ENCODE measurements around the gene DTX3L. TPM values are rescaled to one million over a fixed set of nuclear protein-coding genes. Genes with fewer than 3 reads are reported as not detected.
A peak's percentile ranks its signal among the peaks of the same experiment; 100 is the strongest.

DTX3L gene
- total RNA-seq, 1 experiment from 2014 or later: 11.1 TPM

DNA sequence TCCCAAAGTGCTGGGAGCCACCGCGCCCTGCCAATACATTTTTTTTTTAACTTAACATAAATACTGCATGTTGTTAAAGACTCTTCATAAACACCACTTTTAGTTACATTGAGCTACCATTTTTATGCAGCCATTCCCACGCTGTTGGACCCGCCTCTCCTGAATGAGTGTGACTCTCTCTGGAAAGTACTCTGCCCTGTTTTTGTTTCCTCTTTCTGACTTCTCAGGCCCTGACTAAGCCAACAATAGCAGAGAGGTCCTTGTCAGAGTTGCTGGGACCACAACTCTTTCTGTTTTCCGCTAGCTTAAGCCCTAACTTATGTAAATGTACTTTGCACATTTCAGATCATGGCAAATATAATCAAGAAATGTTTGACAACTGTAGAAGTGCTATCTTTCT is 48.6 kb downstream of the DTX3L start:
- Histone ChIP-seq H3K9ac (ENCODE audit: low read length) (no peak overlapping the region), H3K4me1 (ENCODE audit: insufficient read depth, low read length) (peaks cover 12% of the 10 kb centered on the region), H3K9me3 (ENCODE audit: low read length) (no peaks in the 10 kb centered on the region), H3K36me3 (ENCODE audit: low read depth, low read length) (no peaks in the 10 kb centered on the region), H3K27ac (ENCODE audit: low read length) (no peak overlapping the region), H3K4me3 (ENCODE audit: low read length) (no peak overlapping the region), H3K27me3 (ENCODE audit: low read length) (no peaks in the 10 kb centered on the region), H2AFZ (ENCODE audit: low read length) (no peak overlapping the region), H3K9me2 (replicated peaks; ENCODE audit: low read length) (no peaks in the 10 kb centered on the region), H3K79me2 (ENCODE audit: low read length) (no peaks in the 10 kb centered on the region), H4K20me1 (ENCODE audit: low read length) (no peaks in the 10 kb centered on the region), H3F3A (ENCODE audit: low read length, unreplicated experiment) (no peaks in the 10 kb centered on the region), H3K4me2 (ENCODE audit: low read length) (no peak overlapping the region)
- POLR2A ChIA-PET (ENCODE audit: unreplicated experiment): no interaction called here
- CTCF ChIA-PET: no interaction called here
- DNase-seq (no peak), ATAC-seq (no peak)
- intact Hi-C loops (cut with micrococcal nuclease): no loop called here
- BruUV-seq (replicated peaks): no TSS peak
- TF ChIP-seq EZH2 (IDR thresholded peaks at IDR 0.05; ENCODE audit: low read length, unreplicated experiment): no peak
- TF ChIP-seq EZH2phosphoT487 (IDR thresholded peaks at IDR 0.05; ENCODE audit: borderline replicate concordance, low read length): no peak
- TF ChIP-seq CTCF (conservative IDR thresholded peaks at IDR 0.05; ENCODE audit: low read depth, low read length): no peak

- Histone ChIP-seq H4K20me1 (ENCODE audit: low read length) (no peaks in the 10 kb centered on the region), H3K4me2 (ENCODE audit: low read length) (no peak overlapping the region), H3K9me3 (ENCODE audit: low read length) (no peaks in the 10 kb centered on the region), H3K4me1 (ENCODE audit: insufficient read depth, low read length) (peaks cover 16% of the 10 kb centered on the region), H3K36me3 (ENCODE audit: low read depth, low read length) (no peaks in the 10 kb centered on the region), H3K9me2 (replicated peaks; ENCODE audit: low read length) (no peaks in the 10 kb centered on the region), H3K79me2 (ENCODE audit: low read length) (no peaks in the 10 kb centered on the region), H3K9ac (ENCODE audit: low read length) (no peak overlapping the region), H3F3A (ENCODE audit: low read length, unreplicated experiment) (no peaks in the 10 kb centered on the region), H2AFZ (ENCODE audit: low read length) (peak overlapping the region; percentile 25; the same call in 1 of the 2 replicates), H3K4me3 (ENCODE audit: low read length) (no peak overlapping the region), H3K27ac (ENCODE audit: low read length) (no peak overlapping the region), H3K27me3 (ENCODE audit: low read length) (no peaks in the 10 kb centered on the region)
- DNase-seq (no peak), ATAC-seq (no peak)
- TF ChIP-seq EZH2 (IDR thresholded peaks at IDR 0.05; ENCODE audit: low read length, unreplicated experiment) (no peak), CTCF (conservative IDR thresholded peaks at IDR 0.05; ENCODE audit: low read depth, low read length) (no peak), EZH2phosphoT487 (IDR thresholded peaks at IDR 0.05; ENCODE audit: borderline replicate concordance, low read length) (no peak)
- intact Hi-C loops (cut with micrococcal nuclease): no loop called here
- POLR2A ChIA-PET (ENCODE audit: unreplicated experiment): no interaction called here
- CTCF ChIA-PET: no interaction called here
- no TSS peak for BruUV-seq (replicated peaks)
Measured at GRCh38 chr3:122615303-122615702, 51.2 kb downstream of the DTX3L start.

DNA sequence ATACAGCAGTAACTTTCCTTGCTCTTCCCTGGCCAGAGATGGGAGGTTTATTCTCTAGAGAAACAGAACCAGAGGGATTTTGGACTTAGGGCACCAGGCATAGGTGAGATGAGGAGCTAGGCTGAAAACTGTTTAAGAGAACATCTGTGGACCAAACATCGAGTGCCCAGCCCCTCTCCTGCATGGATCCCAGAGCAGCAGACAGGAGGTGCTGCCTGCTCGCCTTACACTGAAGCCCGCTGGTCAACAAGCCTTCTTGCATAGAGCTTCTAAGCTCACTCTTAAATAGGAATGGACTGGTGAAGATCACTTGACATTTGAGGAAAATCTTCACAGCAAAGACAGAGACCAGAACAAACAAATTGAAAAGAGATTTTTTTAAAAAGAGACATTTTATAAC is 54.5 kb downstream of the DTX3L start:
- BruUV-seq (replicated peaks): no TSS peak
- no peaks in the 10 kb centered on the region for H3F3A ChIP-seq (ENCODE audit: low read length, unreplicated experiment)
- H3K36me3 ChIP-seq (ENCODE audit: low read depth, low read length): no peaks in the 10 kb centered on the region
- DNase-seq (no peak), ATAC-seq (peak; percentile 26)
- H2AFZ ChIP-seq (ENCODE audit: low read length): no peak overlapping the region; the same call in 1 of the 2 replicates
- no peak overlapping the region for H3K27ac ChIP-seq (ENCODE audit: low read length)
- CTCF ChIA-PET: interaction anchor here (1.1 kb wide), 1 partner anchor 61 kb away, joined by 7 read pairs; no protein-coding TSS in a partner anchor
- no peak overlapping the region for H3K4me3 ChIP-seq (ENCODE audit: low read length)
- H3K27me3 ChIP-seq (ENCODE audit: low read length): no peaks in the 10 kb centered on the region
- H3K4me1 ChIP-seq (ENCODE audit: insufficient read depth, low read length): peaks cover 12% of the 10 kb centered on the region
- POLR2A ChIA-PET (ENCODE audit: unreplicated experiment): no interaction called here
- H3K4me2 ChIP-seq (ENCODE audit: low read length): peak overlapping the region; percentile 50; the same call in 1 of the 2 replicates
- H3K9me3 ChIP-seq (ENCODE audit: low read length): no peaks in the 10 kb centered on the region
- no peak overlapping the region for H3K9ac ChIP-seq (ENCODE audit: low read length)
- intact Hi-C loops (cut with micrococcal nuclease): no loop called here
- no peaks in the 10 kb centered on the region for H4K20me1 ChIP-seq (ENCODE audit: low read length)
- TF ChIP-seq CTCF (conservative IDR thresholded peaks at IDR 0.05; ENCODE audit: low read depth, low read length): no peak
- TF ChIP-seq EZH2phosphoT487 (IDR thresholded peaks at IDR 0.05; ENCODE audit: borderline replicate concordance, low read length): no peak
- no peak for TF ChIP-seq EZH2 (IDR thresholded peaks at IDR 0.05; ENCODE audit: low read length, unreplicated experiment)
- H3K9me2 ChIP-seq (replicated peaks; ENCODE audit: low read length): no peaks in the 10 kb centered on the region; the same call in 1 of the 2 replicates
- H3K79me2 ChIP-seq (ENCODE audit: low read length): no peaks in the 10 kb centered on the region

All from PC-3 (cell line).